Mucosa of stomach (tissue), 1 donor: Measurements from ENCODE around the gene CAMP.

Experiments
- H3K27me3 ChIP-seq: one replicate; pipeline ENCODE4 v1.7.0; 2013; ENCODE audit warnings: mild to moderate bottlenecking, low read length; ENCODE audit not compliant: control insufficient read depth, insufficient read depth
- H3K36me3 ChIP-seq: one replicate; pipeline ENCODE4 v1.7.0; 2013; ENCODE audit warnings: low read length; ENCODE audit not compliant: control insufficient read depth, insufficient read depth
- H3K4me1 ChIP-seq: one replicate; pipeline ENCODE4 v1.7.0; 2013; ENCODE audit warnings: mild to moderate bottlenecking, low read length; ENCODE audit not compliant: control insufficient read depth, insufficient read depth
- H3K4me3 ChIP-seq: one replicate; pipeline ENCODE4 v1.7.0; 2013; ENCODE audit warnings: low read length
- H3K9ac ChIP-seq: one replicate; pipeline ENCODE4 v1.7.0; 2013; ENCODE audit warnings: mild to moderate bottlenecking, low read length, moderate library complexity
- H3K9me3 ChIP-seq: one replicate; pipeline ENCODE4 v1.7.0; 2013; ENCODE audit warnings: mild to moderate bottlenecking, low read length, moderate library complexity; ENCODE audit not compliant: control insufficient read depth
- donor health status: Pancreatic carcinoma.

The CAMP gene

GRCh38 chr3:48217449-48217848, 5.8 kb upstream of the CAMP start:
- Histone ChIP-seq H3K4me3 (no peak overlapping the region), H3K4me1 (peaks cover 10% of the 10 kb centered on the region), H3K27me3 (no peaks in the 10 kb centered on the region), H3K36me3 (no peaks in the 10 kb centered on the region), H3K9me3 (no peaks in the 10 kb centered on the region), H3K9ac (no peak overlapping the region)

- Histone ChIP-seq H3K27me3 (no peaks in the 10 kb centered on the region), H3K4me3 (no peak overlapping the region), H3K9me3 (no peaks in the 10 kb centered on the region), H3K4me1 (peaks cover 10% of the 10 kb centered on the region), H3K9ac (no peak overlapping the region), H3K36me3 (no peaks in the 10 kb centered on the region)
These were observed 4.8 kb upstream of the CAMP start for GRCh38 chr3:48218537-48218936.

GRCh38 chr3:48219543-48219942, 3.8 kb upstream of the CAMP start:
- H3K27me3 ChIP-seq, result no peaks in the 10 kb centered on the region
- H3K4me1 ChIP-seq, result peaks cover 10% of the 10 kb centered on the region
- no peak overlapping the region for H3K4me3 ChIP-seq
- no peaks in the 10 kb centered on the region for H3K9me3 ChIP-seq
- H3K36me3 ChIP-seq, result no peaks in the 10 kb centered on the region
- no peak overlapping the region for H3K9ac ChIP-seq

GRCh38 chr3:48220746-48221145, 2.5 kb upstream of the CAMP start:
- peaks cover under 1% of the 10 kb centered on the region for H3K4me1 ChIP-seq
- H3K36me3 ChIP-seq, result no peaks in the 10 kb centered on the region
- H3K9me3 ChIP-seq, result no peaks in the 10 kb centered on the region
- H3K9ac ChIP-seq, result no peak overlapping the region
- no peak overlapping the region for H3K4me3 ChIP-seq
- no peaks in the 10 kb centered on the region for H3K27me3 ChIP-seq

- H3K4me3 ChIP-seq, result no peak overlapping the region
- no peaks in the 10 kb centered on the region for H3K9me3 ChIP-seq
- no peak overlapping the region for H3K9ac ChIP-seq
- no peaks in the 10 kb centered on the region for H3K36me3 ChIP-seq
- no peaks in the 10 kb centered on the region for H3K27me3 ChIP-seq
- H3K4me1 ChIP-seq, result no peaks in the 10 kb centered on the region
These were observed 2.3 kb downstream of the CAMP start for GRCh38 chr3:48225587-48225986.

GRCh38 chr3:48226939-48227338, 3.6 kb downstream of the CAMP start:
- Histone ChIP-seq H3K4me3 (no peak overlapping the region), H3K36me3 (no peaks in the 10 kb centered on the region), H3K9me3 (no peaks in the 10 kb centered on the region), H3K9ac (no peak overlapping the region), H3K4me1 (no peaks in the 10 kb centered on the region), H3K27me3 (no peaks in the 10 kb centered on the region)

GRCh38 chr3:48232232-48232631, 8.9 kb downstream of the CAMP start:
- H3K27me3 ChIP-seq, result no peaks in the 10 kb centered on the region
- H3K4me1 ChIP-seq, result peaks cover 11% of the 10 kb centered on the region
- no peaks in the 10 kb centered on the region for H3K36me3 ChIP-seq
- H3K9me3 ChIP-seq, result no peaks in the 10 kb centered on the region
- H3K9ac ChIP-seq, result peak overlapping the region; percentile 48
- peak overlapping the region; percentile 9 for H3K4me3 ChIP-seq

- Histone ChIP-seq H3K4me3 (peak overlapping the region; percentile 9), H3K9ac (peak overlapping the region; percentile 48), H3K27me3 (no peaks in the 10 kb centered on the region), H3K36me3 (no peaks in the 10 kb centered on the region), H3K4me1 (peaks cover 11% of the 10 kb centered on the region), H3K9me3 (no peaks in the 10 kb centered on the region)
These were observed 9.4 kb downstream of the CAMP start for GRCh38 chr3:48232734-48233133.

GRCh38 chr3:48233542-48233941, 10.2 kb downstream of the CAMP start:
- Histone ChIP-seq H3K4me1 (peaks cover 11% of the 10 kb centered on the region), H3K9me3 (no peaks in the 10 kb centered on the region), H3K27me3 (no peaks in the 10 kb centered on the region), H3K9ac (no peak overlapping the region), H3K4me3 (no peak overlapping the region), H3K36me3 (no peaks in the 10 kb centered on the region)

GRCh38 chr3:48236531-48236930, 13.2 kb downstream of the CAMP start:
- Histone ChIP-seq H3K9me3 (no peaks in the 10 kb centered on the region), H3K36me3 (no peaks in the 10 kb centered on the region), H3K4me1 (peaks cover 11% of the 10 kb centered on the region), H3K9ac (no peak overlapping the region), H3K27me3 (no peaks in the 10 kb centered on the region), H3K4me3 (no peak overlapping the region)

- Histone ChIP-seq H3K36me3 (no peaks in the 10 kb centered on the region), H3K9me3 (no peaks in the 10 kb centered on the region), H3K4me1 (peaks cover 4% of the 10 kb centered on the region), H3K4me3 (no peak overlapping the region), H3K27me3 (no peaks in the 10 kb centered on the region), H3K9ac (no peak overlapping the region)
These were observed 15.3 kb downstream of the CAMP start for GRCh38 chr3:48238531-48239085.

- Histone ChIP-seq H3K9ac (peak overlapping the region; percentile 81), H3K4me3 (no peak overlapping the region), H3K36me3 (no peaks in the 10 kb centered on the region), H3K4me1 (peaks cover 3% of the 10 kb centered on the region), H3K27me3 (no peaks in the 10 kb centered on the region), H3K9me3 (no peaks in the 10 kb centered on the region)
These were observed 17.0 kb downstream of the CAMP start for GRCh38 chr3:48240000-48240963.
